HG02852 (cell line): ENCODE measurements around the gene SRR.

Experiments used
- ATAC-seq: cut with Tn5 transposase; IDR thresholded peaks from one replicate; pipeline ENCODE4 v1.9.1; 2021; ENCODE audit warnings: mild to moderate bottlenecking, moderate library complexity; ENCODE audit not compliant: unreplicated experiment

SRR gene

GRCh38 chr17:2369551-2370210 is 65.9 kb downstream of the SRR start:
- no peak for ATAC-seq

DNA sequence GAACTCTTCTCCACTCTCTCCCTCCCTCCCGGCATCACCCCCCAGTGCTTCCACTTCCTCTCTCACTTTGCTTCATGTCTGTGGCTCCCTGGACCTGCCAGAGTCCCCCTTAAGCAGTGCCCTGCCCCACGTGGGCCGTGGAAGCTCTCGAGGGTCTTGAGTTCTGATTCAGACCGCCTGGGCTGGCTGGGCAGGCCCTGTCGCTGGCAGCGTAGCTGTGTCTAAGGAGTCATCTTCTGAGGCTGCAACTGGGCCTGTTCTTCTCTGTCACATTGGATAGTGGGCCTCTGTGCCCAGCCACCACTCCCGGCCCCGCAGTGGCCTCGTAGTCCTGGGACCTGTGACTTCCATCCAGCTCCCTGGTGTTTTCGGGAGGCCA is 66.5 kb downstream of the SRR start:
- ATAC-seq = no peak

- no peak for ATAC-seq
Observed at GRCh38 chr17:2371183-2372130, 67.7 kb downstream of the SRR start.

DNA sequence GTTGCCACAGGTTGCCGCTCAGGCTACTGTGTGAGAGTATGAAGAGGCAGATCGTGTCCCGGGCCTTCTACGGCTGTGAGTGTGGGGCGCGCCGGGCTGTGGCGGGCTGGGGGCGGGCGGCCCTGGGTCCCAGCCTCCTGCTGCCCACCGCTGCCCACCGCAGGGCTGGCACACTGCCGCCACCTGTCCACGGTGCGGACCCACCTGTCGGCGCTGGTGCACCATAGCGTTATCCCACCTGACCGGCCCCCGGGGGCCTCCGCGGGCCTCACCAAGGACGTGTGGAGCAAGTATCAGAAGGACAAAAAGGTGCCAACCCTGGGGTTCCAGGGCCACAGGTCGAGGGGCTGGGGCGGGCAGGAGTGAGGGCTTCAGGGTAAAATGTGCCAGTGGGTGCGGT is 68.4 kb downstream of the SRR start:
- ATAC-seq = no peak

DNA sequence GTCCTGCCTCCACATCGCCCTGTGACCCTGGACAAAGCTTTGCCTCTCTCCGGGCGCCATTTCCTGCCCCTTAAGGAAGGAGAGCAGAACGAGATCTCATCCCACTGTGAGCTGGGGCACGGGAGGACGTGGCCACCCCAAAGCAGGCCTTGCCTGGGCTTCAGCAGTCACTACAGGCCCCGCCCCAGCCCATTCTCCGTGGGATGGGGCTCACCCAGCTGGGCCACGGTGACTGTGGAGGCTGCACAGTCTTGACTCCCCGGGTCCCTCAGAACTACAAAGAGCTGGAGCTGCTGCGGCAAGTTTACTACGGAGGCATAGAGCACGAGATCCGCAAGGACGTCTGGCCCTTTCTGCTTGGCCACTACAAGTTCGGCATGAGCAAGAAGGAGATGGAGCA is 68.9 kb downstream of the SRR start:
- no peak for ATAC-seq

GRCh38 chr17:2373179-2373578 is 69.4 kb downstream of the SRR start:
- ATAC-seq = no peak
